BLaER1 treated with 17β-estradiol and CSF1 and Interleukin-3, amounts not matched to agents 10 nM and 100 nM (cell line): Measurements from ENCODE around the gene RPS6KC1.
"Not testable (repeated sequence)": the region's sequence is repeated elsewhere in the genome, so short reads cannot be mapped to it uniquely, and the experiment has no call there.

Source experiments
- H3K27ac ChIP-seq, 11 experiments: shearing (Covaris generic); formaldehyde crosslinking; 2 replicates each; pipeline ENCODE4 v1.8.1; 2022
- H3K27me3 ChIP-seq, 11 experiments: shearing (Covaris generic); formaldehyde crosslinking; 2 replicates each; pipeline ENCODE4 v1.8.1; 2022
- H3K36me3 ChIP-seq, 11 experiments: shearing (Covaris generic); formaldehyde crosslinking; 2 replicates each; pipeline ENCODE4 v1.8.1; 2022
- H3K4me1 ChIP-seq, 10 experiments: shearing (Covaris generic); formaldehyde crosslinking; 2 replicates each; pipeline ENCODE4 v1.8.1; 2022
- H3K4me2 ChIP-seq, 11 experiments: shearing (Covaris generic); formaldehyde crosslinking; 2 replicates each; pipeline ENCODE4 v1.8.1; 2022
- H3K4me3 ChIP-seq, 10 experiments: shearing (Covaris generic); formaldehyde crosslinking; 2 replicates each; pipeline ENCODE4 v1.8.1; 2022
- H3K9ac ChIP-seq, 11 experiments: shearing (Covaris generic); formaldehyde crosslinking; 2 replicates each; pipeline ENCODE4 v1.8.1; 2022
- H3K9me3 ChIP-seq, 11 experiments: shearing (Covaris generic); formaldehyde crosslinking; replicated peaks in 1 of 11; 2 replicates each; pipeline ENCODE4 v1.8.1; 2022
- H4K20me1 ChIP-seq, 11 experiments: shearing (Covaris generic); formaldehyde crosslinking; 2 replicates each; pipeline ENCODE4 v1.8.1; 2022
- Cebpa-rat ChIP-seq, 11 experiments: shearing (Covaris generic); IDR thresholded peaks; 2 replicates each; pipeline ENCODE4 v1.8.1; 2022

RPS6KC1 gene

GRCh38 chr1:213051127-213051880, at the start of gene RPS6KC1:
Gene RPS6KC1, plus strand, starts transcription at chr1:213051241. Its CDS starts 164 bp downstream, at chr1:213051405.
- H3K27me3 ChIP-seq, result no peaks in the 10 kb centered on the region
- peak within 1 kb of the TSS; percentile 49 to 91 (median 73) for H3K27ac ChIP-seq
- H3K4me3 ChIP-seq, result peak within 1 kb of the TSS; percentile 76 to 94 (median 85)
- H3K4me1 ChIP-seq, result peaks cover 6 to 56% (median 17%) of the 10 kb centered on the region in 10 experiments; a peak in 19 of 20 replicates
- TF ChIP-seq Cebpa-rat (IDR thresholded peaks at IDR 0.05), result no peak
- peaks cover 0 to 7% (median 0%) of the 10 kb centered on the region in 11 experiments; a peak in 2 of 22 replicates for H3K36me3 ChIP-seq
- peak within 1 kb of the TSS; percentile 73 to 89 (median 79) for H3K9ac ChIP-seq
- H3K4me2 ChIP-seq, result peak within 1 kb of the TSS; percentile 71 to 88 (median 83)
- peaks cover 0 to 43% (median 9%) of the 10 kb centered on the region in 11 experiments; a peak in 8 of 22 replicates for H4K20me1 ChIP-seq
- H3K9me3 ChIP-seq, result peaks cover 0 to 23% (median 17%) of the 10 kb centered on the region in 11 experiments; a peak in 18 of 22 replicates

- Histone ChIP-seq H3K27me3 (no peaks in the 10 kb centered on the region), H3K9ac (no peak overlapping the region), H3K4me1 (no peaks in the 10 kb centered on the region), H4K20me1 (peaks cover 0 to 9% (median 0%) of the 10 kb centered on the region in 11 experiments; a peak in 4 of 22 replicates), H3K27ac (no peak overlapping the region), H3K36me3 (peaks cover 72 to 99% (median 90%) of the 10 kb centered on the region in 11 experiments), H3K4me3 (no peak overlapping the region), H3K4me2 (no peak overlapping the region), H3K9me3 (no peaks in the 10 kb centered on the region)
- no peak for TF ChIP-seq Cebpa-rat (IDR thresholded peaks at IDR 0.05)
These were observed 47.8 kb upstream of the RPS6KC1 start for GRCh38 chr1:213003256-213003655.

GRCh38 chr1:213008564-213008963, 42.5 kb upstream of the RPS6KC1 start:
- peaks cover 0 to 14% (median 4%) of the 10 kb centered on the region in 10 experiments; a peak in 13 of 20 replicates for H3K4me1 ChIP-seq
- H3K9me3 ChIP-seq, result no peaks in the 10 kb centered on the region
- no peak overlapping the region for H3K9ac ChIP-seq
- H3K27ac ChIP-seq, result no peak overlapping the region
- H3K4me3 ChIP-seq, result no peak overlapping the region
- H4K20me1 ChIP-seq, result peaks cover 0 to 24% (median 0%) of the 10 kb centered on the region in 11 experiments; a peak in 6 of 22 replicates
- TF ChIP-seq Cebpa-rat (IDR thresholded peaks at IDR 0.05), result no peak
- H3K27me3 ChIP-seq, result no peaks in the 10 kb centered on the region
- peaks cover 61 to 98% (median 83%) of the 10 kb centered on the region in 11 experiments for H3K36me3 ChIP-seq
- no peak overlapping the region for H3K4me2 ChIP-seq

- no peaks in the 10 kb centered on the region for H3K27me3 ChIP-seq
- peak overlapping the region; percentile 75 to 98 (median 96) for H3K27ac ChIP-seq
- H3K4me2 ChIP-seq, result peak overlapping the region; percentile 72 to 92 (median 86)
- TF ChIP-seq Cebpa-rat (IDR thresholded peaks at IDR 0.05), result no peak
- H4K20me1 ChIP-seq, result peaks cover 0 to 9% (median 0%) of the 10 kb centered on the region in 11 experiments; a peak in 4 of 22 replicates
- peak overlapping the region; percentile 72 to 89 (median 81) for H3K4me3 ChIP-seq
- peak overlapping the region; percentile 84 to 96 (median 93) for H3K9ac ChIP-seq
- H3K9me3 ChIP-seq, result no peaks in the 10 kb centered on the region
- H3K4me1 ChIP-seq, result peaks cover 17 to 29% (median 22%) of the 10 kb centered on the region in 10 experiments
- peaks cover 16 to 38% (median 30%) of the 10 kb centered on the region in 11 experiments; a peak in 19 of 22 replicates for H3K36me3 ChIP-seq
These were observed 36.4 kb upstream of the RPS6KC1 start for GRCh38 chr1:213014642-213015041.

GRCh38 chr1:213015099-213016050, 35.7 kb upstream of the RPS6KC1 start, which contains the start of gene ANGEL2:
Gene ANGEL2, minus strand, starts transcription at chr1:213015867. Its CDS starts 196 bp downstream, at chr1:213015671.
- TF ChIP-seq Cebpa-rat (IDR thresholded peaks at IDR 0.05), result no peak
- Histone ChIP-seq H3K9me3 (no peaks in the 10 kb centered on the region), H3K36me3 (peaks cover 16 to 31% (median 25%) of the 10 kb centered on the region in 11 experiments; a peak in 19 of 22 replicates), H3K4me3 (peak within 1 kb of the TSS; percentile 72 to 89 (median 81)), H3K9ac (peak within 1 kb of the TSS; percentile 84 to 96 (median 93)), H3K4me1 (peaks cover 17 to 29% (median 22%) of the 10 kb centered on the region in 10 experiments), H4K20me1 (peaks cover 0 to 9% (median 0%) of the 10 kb centered on the region in 11 experiments; a peak in 2 of 22 replicates), H3K27me3 (no peaks in the 10 kb centered on the region), H3K4me2 (peak within 1 kb of the TSS; percentile 72 to 92 (median 86)), H3K27ac (peak within 1 kb of the TSS; percentile 75 to 98 (median 96))

- H3K9me3 ChIP-seq, result no peaks in the 10 kb centered on the region
- H3K4me2 ChIP-seq, result no peak overlapping the region
- H3K27me3 ChIP-seq, result no peaks in the 10 kb centered on the region
- peaks cover 0 to 8% (median 6%) of the 10 kb centered on the region in 11 experiments; a peak in 12 of 22 replicates for H3K36me3 ChIP-seq
- no peak overlapping the region for H3K27ac ChIP-seq
- no peaks in the 10 kb centered on the region for H4K20me1 ChIP-seq
- peaks cover 17 to 29% (median 22%) of the 10 kb centered on the region in 10 experiments for H3K4me1 ChIP-seq
- TF ChIP-seq Cebpa-rat (IDR thresholded peaks at IDR 0.05), result no peak
- H3K4me3 ChIP-seq, result no peak overlapping the region
- no peak overlapping the region for H3K9ac ChIP-seq
These were observed 33.4 kb upstream of the RPS6KC1 start for GRCh38 chr1:213017447-213018273.

- Histone ChIP-seq H3K27me3 (no peaks in the 10 kb centered on the region), H3K4me3 (no peak overlapping the region)
- no peak for TF ChIP-seq Cebpa-rat (IDR thresholded peaks at IDR 0.05)
These were observed 31.6 kb upstream of the RPS6KC1 start for GRCh38 chr1:213019450-213019849.

GRCh38 chr1:213020016-213020415, 31.0 kb upstream of the RPS6KC1 start:
- Histone ChIP-seq H3K27ac (no peak overlapping the region), H3K4me3 (no peak overlapping the region), H3K9ac (no peak overlapping the region), H3K4me2 (no peak overlapping the region), H3K27me3 (no peaks in the 10 kb centered on the region), H4K20me1 (no peaks in the 10 kb centered on the region), H3K9me3 (peaks cover 0 to 9% (median 2%) of the 10 kb centered on the region in 11 experiments; a peak in 18 of 22 replicates), H3K4me1 (peaks cover 5 to 11% (median 7%) of the 10 kb centered on the region in 10 experiments; a peak in 16 of 20 replicates), H3K36me3 (no peaks in the 10 kb centered on the region)
- TF ChIP-seq Cebpa-rat (IDR thresholded peaks at IDR 0.05), result no peak

More at GRCh38 chr1:213019450-213019849, 31.6 kb upstream of the RPS6KC1 start:
- Histone ChIP-seq H3K36me3 (no peaks in the 10 kb centered on the region), H3K27ac (no peak overlapping the region), H4K20me1 (no peaks in the 10 kb centered on the region), H3K9me3 (peaks cover 0 to 6% (median 0%) of the 10 kb centered on the region in 11 experiments; a peak in 4 of 22 replicates), H3K4me1 (peaks cover 7 to 13% (median 10%) of the 10 kb centered on the region in 10 experiments), H3K9ac (no peak overlapping the region), H3K4me2 (no peak overlapping the region)

GRCh38 chr1:213027024-213027423, 24.0 kb upstream of the RPS6KC1 start:
- not testable (repeated sequence) for H3K4me1 ChIP-seq, H3K4me2 ChIP-seq, H3K27ac ChIP-seq, H3K27me3 ChIP-seq, H3K9ac ChIP-seq, H3K4me3 ChIP-seq, H3K36me3 ChIP-seq, H4K20me1 ChIP-seq
- peaks cover 9 to 20% (median 13%) of the 10 kb centered on the region in 11 experiments; a peak in 21 of 22 replicates for H3K9me3 ChIP-seq
